SK-N-MC (cell line): Measurements from ENCODE around the gene RNF113A.

ENCODE experiments used
- EZH2 ChIP-seq: fragments of 200-600 bp; sonication (generic); IDR thresholded peaks from one replicate; pipeline ENCODE4 v1.6.1; 2017; ENCODE audit warnings: antibody characterized with exemption
- FOXP2 ChIP-seq: optimal IDR thresholded peaks from 2 replicates; pipeline ENCODE3; 2011; ENCODE audit warnings: mild to moderate bottlenecking, moderate library complexity; ENCODE audit not compliant: insufficient read depth; ENCODE audit errors: extremely low read length, control extremely low read depth
- POLR2AphosphoS5 ChIP-seq: IDR thresholded peaks from 2 replicates; pipeline ENCODE4 v1.6.1; 2012; ENCODE audit warnings: mild to moderate bottlenecking, low read depth, low read length, borderline replicate concordance

GRCh38 chrX:119880552-119881437, 9.3 kb upstream of the RNF113A start:
- TF ChIP-seq EZH2: no peak
- TF ChIP-seq POLR2AphosphoS5: no peak
- no peak for TF ChIP-seq FOXP2
